Measurements from ENCODE around the gene CD44. TPM values are rescaled to one million over a fixed set of nuclear protein-coding genes. Genes with fewer than 3 reads are reported as not detected.

CD44 gene
- total RNA-seq, 1 donor from 2014 or later, result 97.3 TPM

DNA sequence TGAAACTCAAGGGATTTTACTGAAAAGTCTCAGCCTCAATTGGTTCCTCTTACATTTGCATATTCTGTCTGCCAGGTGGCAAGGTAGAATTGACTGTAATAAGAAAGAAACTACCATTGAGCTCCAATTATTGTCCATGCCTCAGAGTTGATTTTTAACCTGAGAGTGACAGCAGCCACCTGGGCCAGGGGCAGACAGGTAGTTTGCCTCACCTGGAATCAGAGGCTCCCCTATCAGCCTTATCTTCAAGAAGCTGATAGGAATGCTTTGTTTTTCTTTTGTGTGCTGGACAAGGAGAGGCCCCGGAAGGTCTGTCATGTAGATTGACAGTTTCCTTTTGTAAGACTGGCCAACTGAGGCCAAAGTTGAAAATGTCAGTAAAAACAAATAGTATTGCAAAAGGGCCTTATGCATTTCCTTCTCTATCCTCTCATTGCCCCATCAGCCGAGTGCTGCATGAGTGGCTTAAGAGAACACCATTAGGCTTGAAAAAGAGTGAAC, 34.1 kb downstream of the CD44 start:
- no peak for DNase-seq (ENCODE audit: extremely low read depth, low read depth, low spot score)

GRCh38 chr11:35173616-35174566, 34.9 kb downstream of the CD44 start:
- DNase-seq (ENCODE audit: extremely low read depth, low read depth, low spot score), result no peak

GRCh38 chr11:35174666-35175065, 35.7 kb downstream of the CD44 start:
- DNase-seq (ENCODE audit: extremely low read depth, low read depth, low spot score), result no peak

- no peak for DNase-seq (ENCODE audit: extremely low read depth, low read depth, low spot score)
Observed at GRCh38 chr11:35177370-35177769, 38.4 kb downstream of the CD44 start.

DNA sequence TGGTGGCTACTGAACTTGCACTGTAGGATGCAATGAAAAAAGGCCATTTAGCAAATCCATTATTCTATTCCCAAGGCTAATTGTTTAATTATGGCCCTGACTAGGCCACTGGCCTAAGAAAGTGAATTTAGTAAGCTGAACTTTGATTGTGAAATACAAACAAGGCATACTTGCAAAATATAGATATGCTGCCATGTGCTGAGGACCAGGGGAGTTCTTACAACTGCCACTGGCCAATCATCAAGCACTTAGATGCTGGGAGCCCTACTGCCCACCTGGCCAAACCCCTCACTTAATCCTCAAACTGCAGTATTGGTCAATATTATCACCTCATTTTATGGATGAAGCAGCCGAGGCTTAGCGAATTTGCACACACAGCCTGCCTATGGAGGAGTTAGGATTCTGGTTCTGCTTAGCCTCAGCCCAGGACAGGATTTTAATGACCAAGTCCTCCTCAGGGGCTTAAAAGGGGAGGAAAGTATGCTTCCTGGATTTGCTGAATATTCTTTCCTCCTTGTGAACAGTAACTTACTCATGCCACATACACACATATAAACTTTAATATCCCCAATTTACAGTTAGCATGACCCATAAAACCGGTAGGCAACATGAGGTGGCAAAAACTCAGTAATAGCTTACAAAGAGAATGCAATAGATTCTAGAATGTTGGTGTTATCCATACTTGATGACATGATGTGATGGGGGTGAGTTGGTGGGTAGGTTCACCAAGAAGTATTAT, 39.3 kb downstream of the CD44 start:
- no peak for DNase-seq (ENCODE audit: extremely low read depth, low read depth, low spot score)

DNA sequence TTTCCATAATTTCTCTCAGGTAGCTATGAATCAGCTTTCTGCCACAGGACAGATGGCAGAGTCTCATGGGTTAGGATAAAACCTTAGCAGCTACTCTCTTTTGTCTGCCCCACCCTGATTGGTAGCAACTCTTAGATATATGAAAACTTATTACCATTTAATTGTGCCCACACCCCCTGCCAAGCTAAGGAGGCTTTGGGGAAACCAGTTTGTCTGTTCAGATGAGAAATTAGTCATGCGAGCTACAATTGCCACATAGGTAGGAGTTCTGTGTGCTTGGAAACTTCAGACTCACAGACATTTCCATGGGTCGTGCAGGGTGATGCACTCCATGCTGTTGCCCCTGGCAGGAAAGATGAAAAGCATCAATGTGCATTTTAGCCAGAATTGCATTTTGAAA, 39.9 kb downstream of the CD44 start:
- DNase-seq (ENCODE audit: extremely low read depth, low read depth, low spot score), result no peak

- no peak for DNase-seq (ENCODE audit: extremely low read depth, low read depth, low spot score)
Observed at GRCh38 chr11:35179466-35180135, 40.6 kb downstream of the CD44 start.

DNA sequence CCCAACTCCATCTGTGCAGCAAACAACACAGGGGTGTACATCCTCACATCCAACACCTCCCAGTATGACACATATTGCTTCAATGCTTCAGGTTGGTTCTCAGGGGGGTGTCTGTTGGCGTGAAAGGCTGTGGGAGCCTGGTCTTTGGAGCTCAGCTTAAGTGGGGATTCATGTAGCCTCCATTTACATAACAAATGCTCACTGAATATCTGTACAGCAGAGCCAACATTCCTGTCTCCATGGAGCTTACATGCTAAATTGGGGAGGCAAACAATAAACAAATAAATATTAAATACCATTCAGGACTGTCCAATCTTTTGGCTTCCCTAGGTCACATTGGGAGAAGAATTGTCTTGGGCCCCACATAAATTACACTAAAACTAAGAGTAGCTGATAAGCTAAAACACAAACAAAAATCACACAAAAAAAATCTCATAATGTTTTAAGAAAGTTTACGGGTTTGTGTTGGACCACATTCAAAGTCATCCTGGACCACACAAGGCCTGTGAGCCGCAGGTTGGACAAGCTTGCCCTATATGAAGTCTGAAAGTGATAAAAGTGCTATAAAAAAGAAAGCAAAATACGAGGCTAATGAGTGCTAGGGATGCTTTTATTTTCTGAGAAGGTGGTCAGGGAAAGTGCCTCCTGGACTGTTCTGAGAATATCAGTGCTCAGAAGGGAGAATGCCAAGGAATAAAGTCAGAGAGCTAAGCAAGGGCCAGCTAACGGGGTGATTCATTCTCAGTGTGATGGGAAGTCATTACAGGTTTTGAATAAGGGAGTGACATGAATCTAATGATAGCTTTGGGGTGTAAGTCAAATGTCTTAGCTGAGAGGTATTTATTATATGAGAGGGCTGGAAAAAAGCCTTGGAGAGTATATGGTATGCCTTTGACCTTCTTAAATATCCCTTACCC, 41.6 kb downstream of the CD44 start:
- no peak for DNase-seq (ENCODE audit: extremely low read depth, low read depth, low spot score)

DNA sequence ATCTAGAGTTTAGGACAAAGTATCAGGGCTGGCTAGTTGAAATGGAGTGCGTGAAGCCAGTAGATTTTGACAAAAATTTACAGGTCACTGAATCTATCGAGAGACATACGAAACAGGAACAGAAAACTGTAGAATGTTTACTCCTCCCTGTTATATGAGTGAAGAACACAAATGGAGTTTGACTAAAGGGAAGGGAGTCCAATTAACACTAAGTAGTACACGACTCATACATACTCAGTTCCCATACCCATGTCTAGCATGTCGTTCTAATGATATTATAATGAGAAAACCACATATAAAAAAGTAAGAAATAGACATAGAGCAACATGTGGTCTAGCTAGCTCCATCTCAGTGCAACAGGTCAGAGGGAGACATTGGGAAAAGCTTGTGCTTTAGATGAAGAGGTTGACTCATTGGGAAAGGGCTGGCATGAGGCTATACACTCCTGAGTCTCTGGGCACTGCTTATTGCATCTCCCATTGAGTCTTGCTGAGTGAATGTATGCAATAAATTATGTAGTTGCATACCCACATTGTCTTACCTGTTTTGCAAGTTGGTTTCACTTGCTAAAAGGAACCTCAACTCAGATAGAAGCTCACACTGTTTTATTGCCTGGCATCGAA, 43.5 kb downstream of the CD44 start:
- DNase-seq (ENCODE audit: extremely low read depth, low read depth, low spot score), result no peak

GRCh38 chr11:35183326-35183925, 44.5 kb downstream of the CD44 start:
- no peak for DNase-seq (ENCODE audit: extremely low read depth, low read depth, low spot score)

GRCh38 chr11:35185696-35186095, 46.7 kb downstream of the CD44 start:
- DNase-seq (ENCODE audit: extremely low read depth, low read depth, low spot score), result no peak

GRCh38 chr11:35187996-35188395, 49.0 kb downstream of the CD44 start:
- DNase-seq (ENCODE audit: extremely low read depth, low read depth, low spot score), result no peak

- DNase-seq (ENCODE audit: extremely low read depth, low read depth, low spot score), result no peak
Observed at GRCh38 chr11:35190804-35191348, 51.9 kb downstream of the CD44 start.

DNA sequence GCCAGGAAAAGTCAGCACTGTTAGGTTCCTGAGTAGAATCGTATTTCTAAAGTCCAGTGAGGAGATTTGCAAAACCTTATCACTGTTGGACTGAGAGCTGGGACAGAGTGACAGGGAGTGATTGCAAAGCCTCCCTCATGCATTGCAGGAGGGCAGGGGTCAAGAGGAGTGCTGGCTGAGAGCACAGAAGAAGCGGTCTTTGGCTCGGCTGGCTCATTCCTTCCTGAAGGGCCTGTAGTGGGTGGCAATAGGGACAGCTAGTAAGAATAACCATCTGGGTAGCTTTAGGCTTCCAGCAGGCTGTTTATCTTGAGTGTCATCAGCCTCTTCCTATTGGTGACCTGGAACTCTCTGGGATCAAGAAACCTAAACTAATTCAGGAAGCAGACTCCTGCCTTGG, 53.4 kb downstream of the CD44 start:
- DNase-seq (ENCODE audit: extremely low read depth, low read depth, low spot score), result no peak

DNA sequence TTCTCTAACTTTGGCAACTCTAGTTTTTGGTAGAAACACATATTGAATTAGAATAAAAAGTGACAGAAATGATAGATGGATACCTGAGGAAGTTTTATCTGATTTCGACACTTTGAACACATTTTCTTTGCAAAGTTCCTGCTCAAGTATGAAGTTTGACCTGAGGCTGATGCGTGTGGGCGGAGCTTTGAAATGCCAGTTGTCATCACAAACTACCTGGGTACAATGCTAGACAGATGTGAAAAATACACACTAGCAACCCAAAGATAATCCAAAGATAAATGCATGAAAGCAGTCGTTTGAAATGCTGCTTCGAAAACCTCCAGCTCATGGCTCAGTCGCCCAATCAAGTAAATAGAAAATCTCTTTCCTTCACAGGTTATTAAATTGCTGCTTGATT, 54.8 kb downstream of the CD44 start:
- no peak for DNase-seq (ENCODE audit: extremely low read depth, low read depth, low spot score)

GRCh38 chr11:35197292-35197691, 58.3 kb downstream of the CD44 start:
- DNase-seq (ENCODE audit: extremely low read depth, low read depth, low spot score), result no peak

DNA sequence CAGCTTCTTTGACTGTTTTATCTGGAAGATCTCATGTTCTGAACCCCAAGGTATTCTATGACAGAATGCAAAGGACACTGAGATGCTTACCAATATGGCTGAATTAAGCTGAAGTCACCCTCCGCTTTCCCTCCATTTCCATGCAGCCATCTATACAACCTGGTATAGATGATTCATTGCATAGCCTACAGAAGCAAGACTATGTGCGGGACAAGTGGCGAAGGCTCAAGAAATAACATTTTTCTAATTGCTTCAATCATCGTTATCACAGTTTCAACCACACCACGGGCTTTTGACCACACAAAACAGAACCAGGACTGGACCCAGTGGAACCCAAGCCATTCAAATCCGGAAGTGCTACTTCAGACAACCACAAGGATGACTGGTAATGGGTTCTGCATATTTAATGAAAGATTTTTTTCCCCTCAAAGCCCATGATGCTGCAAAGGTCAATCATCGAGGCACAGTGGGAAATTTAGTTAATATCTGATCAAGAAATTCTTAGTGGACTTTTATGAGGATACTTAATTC, 61.9 kb downstream of the CD44 start:
- no peak for DNase-seq (ENCODE audit: extremely low read depth, low read depth, low spot score)

GRCh38 chr11:35204614-35205013, 65.6 kb downstream of the CD44 start:
- no peak for DNase-seq (ENCODE audit: extremely low read depth, low read depth, low spot score)

DNA sequence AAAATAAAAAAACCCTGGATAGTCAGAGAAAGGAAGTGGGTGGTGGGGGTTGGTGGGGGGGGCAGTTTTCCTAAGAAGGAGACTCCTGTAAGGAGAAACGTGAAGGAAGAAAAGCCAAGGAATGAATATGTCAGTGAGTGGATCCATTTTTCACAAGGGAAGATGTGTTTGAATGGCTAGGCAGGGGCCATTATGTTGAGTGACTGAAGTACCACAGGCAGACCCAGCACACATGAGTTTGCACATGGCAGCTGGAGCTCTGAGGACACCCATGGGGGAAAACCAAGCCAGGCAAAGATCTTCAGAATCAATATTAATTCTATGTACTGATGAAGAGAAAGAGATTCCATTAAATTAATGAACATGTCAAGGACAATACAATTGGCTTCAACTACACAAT, 67.6 kb downstream of the CD44 start:
- no peak for DNase-seq (ENCODE audit: extremely low read depth, low read depth, low spot score)
